T-helper 1 cell treated with Interleukin-12 subunit alpha and Interleukin-12 subunit beta and Interleukin-4 antibody, amounts not matched to agents 30 μg/mL and 1 μg/mL, for 36 hours (primary cell): Measurements from ENCODE around the gene ZNF423.

Source experiments
- H3K27ac Mint-ChIP-seq: one replicate; pipeline ENCODE4 v1.8.0; 2021; ENCODE audit warnings: mild to moderate bottlenecking, mixed read lengths
- H3K27me3 Mint-ChIP-seq: one replicate; pipeline ENCODE4 v1.8.0; 2021; ENCODE audit warnings: low read depth, mixed read lengths
- H3K36me3 Mint-ChIP-seq: one replicate; pipeline ENCODE4 v1.8.0; 2021; ENCODE audit warnings: low read depth, mixed read lengths
- H3K4me1 Mint-ChIP-seq: one replicate; pipeline ENCODE4 v1.8.0; 2021; ENCODE audit warnings: low read depth, mixed read lengths
- H3K4me3 Mint-ChIP-seq: one replicate; pipeline ENCODE4 v1.8.0; 2021; ENCODE audit warnings: mild to moderate bottlenecking, moderate library complexity, mixed read lengths
- H3K9me3 Mint-ChIP-seq: one replicate; pipeline ENCODE4 v1.8.0; 2021; ENCODE audit warnings: mixed read lengths

ZNF423 gene

GRCh38 chr16:49660626-49661025, 195.3 kb downstream of the ZNF423 start:
- Mint-ChIP-seq H3K4me1 (no peaks in the 10 kb centered on the region), H3K9me3 (no peaks in the 10 kb centered on the region), H3K4me3 (no peak overlapping the region), H3K27me3 (no peaks in the 10 kb centered on the region), H3K27ac (no peak overlapping the region), H3K36me3 (no peaks in the 10 kb centered on the region)

GRCh38 chr16:49659356-49659755, 196.6 kb downstream of the ZNF423 start:
- Mint-ChIP-seq H3K27ac (no peak overlapping the region), H3K36me3 (no peaks in the 10 kb centered on the region), H3K9me3 (no peaks in the 10 kb centered on the region), H3K27me3 (no peaks in the 10 kb centered on the region), H3K4me1 (no peaks in the 10 kb centered on the region), H3K4me3 (no peak overlapping the region)

GRCh38 chr16:49658531-49658930, 197.4 kb downstream of the ZNF423 start:
- no peak overlapping the region for H3K27ac Mint-ChIP-seq
- H3K4me3 Mint-ChIP-seq: no peak overlapping the region
- H3K4me1 Mint-ChIP-seq: no peaks in the 10 kb centered on the region
- H3K27me3 Mint-ChIP-seq: no peaks in the 10 kb centered on the region
- H3K36me3 Mint-ChIP-seq: no peaks in the 10 kb centered on the region
- no peaks in the 10 kb centered on the region for H3K9me3 Mint-ChIP-seq

GRCh38 chr16:49657736-49658465, 198.0 kb downstream of the ZNF423 start:
- no peaks in the 10 kb centered on the region for H3K9me3 Mint-ChIP-seq
- H3K4me3 Mint-ChIP-seq: no peak overlapping the region
- H3K4me1 Mint-ChIP-seq: no peaks in the 10 kb centered on the region
- no peaks in the 10 kb centered on the region for H3K27me3 Mint-ChIP-seq
- no peaks in the 10 kb centered on the region for H3K36me3 Mint-ChIP-seq
- H3K27ac Mint-ChIP-seq: no peak overlapping the region

- no peak overlapping the region for H3K27ac Mint-ChIP-seq
- no peak overlapping the region for H3K4me3 Mint-ChIP-seq
- no peaks in the 10 kb centered on the region for H3K4me1 Mint-ChIP-seq
- H3K36me3 Mint-ChIP-seq: no peaks in the 10 kb centered on the region
- H3K27me3 Mint-ChIP-seq: no peaks in the 10 kb centered on the region
- no peaks in the 10 kb centered on the region for H3K9me3 Mint-ChIP-seq
These were observed 201.5 kb downstream of the ZNF423 start for GRCh38 chr16:49654425-49654824.

GRCh38 chr16:49653577-49653976, 202.3 kb downstream of the ZNF423 start:
- H3K36me3 Mint-ChIP-seq: no peaks in the 10 kb centered on the region
- peaks cover 3% of the 10 kb centered on the region for H3K9me3 Mint-ChIP-seq
- H3K4me1 Mint-ChIP-seq: no peaks in the 10 kb centered on the region
- no peak overlapping the region for H3K4me3 Mint-ChIP-seq
- H3K27me3 Mint-ChIP-seq: no peaks in the 10 kb centered on the region
- H3K27ac Mint-ChIP-seq: no peak overlapping the region

- Mint-ChIP-seq H3K9me3 (peaks cover 5% of the 10 kb centered on the region), H3K4me1 (no peaks in the 10 kb centered on the region), H3K27ac (no peak overlapping the region), H3K36me3 (no peaks in the 10 kb centered on the region), H3K4me3 (no peak overlapping the region), H3K27me3 (no peaks in the 10 kb centered on the region)
These were observed 202.7 kb downstream of the ZNF423 start for GRCh38 chr16:49653173-49653570.

- H3K36me3 Mint-ChIP-seq: peaks cover 3% of the 10 kb centered on the region
- H3K4me1 Mint-ChIP-seq: no peaks in the 10 kb centered on the region
- H3K9me3 Mint-ChIP-seq: peaks cover 10% of the 10 kb centered on the region
- no peak overlapping the region for H3K4me3 Mint-ChIP-seq
- H3K27me3 Mint-ChIP-seq: no peaks in the 10 kb centered on the region
- H3K27ac Mint-ChIP-seq: no peak overlapping the region
These were observed 203.3 kb downstream of the ZNF423 start for GRCh38 chr16:49652456-49653172.

GRCh38 chr16:49651996-49652395, 203.9 kb downstream of the ZNF423 start:
- Mint-ChIP-seq H3K36me3 (peaks cover 5% of the 10 kb centered on the region), H3K9me3 (peaks cover 16% of the 10 kb centered on the region), H3K27ac (no peak overlapping the region), H3K4me1 (no peaks in the 10 kb centered on the region), H3K4me3 (no peak overlapping the region), H3K27me3 (no peaks in the 10 kb centered on the region)

GRCh38 chr16:49651226-49651625, 204.7 kb downstream of the ZNF423 start:
- no peak overlapping the region for H3K27ac Mint-ChIP-seq
- H3K9me3 Mint-ChIP-seq: peaks cover 20% of the 10 kb centered on the region
- no peaks in the 10 kb centered on the region for H3K27me3 Mint-ChIP-seq
- peaks cover 5% of the 10 kb centered on the region for H3K36me3 Mint-ChIP-seq
- no peaks in the 10 kb centered on the region for H3K4me1 Mint-ChIP-seq
- H3K4me3 Mint-ChIP-seq: no peak overlapping the region

- no peak overlapping the region for H3K4me3 Mint-ChIP-seq
- no peaks in the 10 kb centered on the region for H3K27me3 Mint-ChIP-seq
- H3K27ac Mint-ChIP-seq: no peak overlapping the region
These were observed 205.3 kb downstream of the ZNF423 start for GRCh38 chr16:49650603-49651002.

GRCh38 chr16:49649013-49649765, 206.7 kb downstream of the ZNF423 start:
- H3K27ac Mint-ChIP-seq: no peak overlapping the region
- no peaks in the 10 kb centered on the region for H3K27me3 Mint-ChIP-seq
- H3K9me3 Mint-ChIP-seq: peaks cover 33% of the 10 kb centered on the region
- H3K4me1 Mint-ChIP-seq: no peaks in the 10 kb centered on the region
- H3K36me3 Mint-ChIP-seq: peaks cover 5% of the 10 kb centered on the region
- no peak overlapping the region for H3K4me3 Mint-ChIP-seq

More at GRCh38 chr16:49650603-49651002, 205.3 kb downstream of the ZNF423 start:
- Mint-ChIP-seq H3K9me3 (peaks cover 26% of the 10 kb centered on the region), H3K4me1 (no peaks in the 10 kb centered on the region), H3K36me3 (peaks cover 5% of the 10 kb centered on the region)

- H3K4me3 Mint-ChIP-seq: no peak overlapping the region
- H3K27me3 Mint-ChIP-seq: no peaks in the 10 kb centered on the region
- H3K4me1 Mint-ChIP-seq: no peaks in the 10 kb centered on the region
- peaks cover 5% of the 10 kb centered on the region for H3K36me3 Mint-ChIP-seq
- H3K27ac Mint-ChIP-seq: no peak overlapping the region
- peaks cover 33% of the 10 kb centered on the region for H3K9me3 Mint-ChIP-seq
These were observed 208.2 kb downstream of the ZNF423 start for GRCh38 chr16:49647673-49648072.

- no peak overlapping the region for H3K27ac Mint-ChIP-seq
- peaks cover 5% of the 10 kb centered on the region for H3K36me3 Mint-ChIP-seq
- no peaks in the 10 kb centered on the region for H3K4me1 Mint-ChIP-seq
- H3K4me3 Mint-ChIP-seq: no peak overlapping the region
- H3K27me3 Mint-ChIP-seq: no peaks in the 10 kb centered on the region
- peaks cover 33% of the 10 kb centered on the region for H3K9me3 Mint-ChIP-seq
These were observed 210.6 kb downstream of the ZNF423 start for GRCh38 chr16:49645263-49645662.

- Mint-ChIP-seq H3K4me3 (no peak overlapping the region), H3K27ac (no peak overlapping the region), H3K9me3 (peaks cover 33% of the 10 kb centered on the region), H3K4me1 (no peaks in the 10 kb centered on the region), H3K27me3 (no peaks in the 10 kb centered on the region), H3K36me3 (peaks cover 5% of the 10 kb centered on the region)
These were observed 211.8 kb downstream of the ZNF423 start for GRCh38 chr16:49644145-49644463.
